H1 (cell line): ENCODE measurements around the gene WDR7. TPM values are rescaled to one million over a fixed set of nuclear protein-coding genes. Genes with fewer than 3 reads are reported as not detected.

Experiments used
- ATF3 ChIP-seq: IDR thresholded peaks from 2 replicates; pipeline ENCODE4 v1.6.1; 2011; ENCODE audit warnings: low read depth, mild to moderate bottlenecking, low read length; ENCODE audit not compliant: insufficient read depth
- CBX5 ChIP-seq: fragments of 300-800, 300-1000 bp; sonication (generic); IDR thresholded peaks from 2 replicates; pipeline ENCODE4 v1.7.1; 2016; ENCODE audit warnings: antibody characterized with exemption, low read length, low read depth
- CTBP2 ChIP-seq: IDR thresholded peaks from 2 replicates; pipeline ENCODE4 v1.7.0; 2011; ENCODE audit warnings: borderline replicate concordance, mild to moderate bottlenecking, moderate library complexity, mixed read lengths, low read length; ENCODE audit not compliant: insufficient read depth, insufficient read length
- SP1 ChIP-seq: IDR thresholded peaks from 2 replicates; pipeline ENCODE4 v1.6.1; 2011; ENCODE audit warnings: low read depth, low read length
- USF2 ChIP-seq: IDR thresholded peaks from 2 replicates; pipeline ENCODE4 v1.6.1; 2011; ENCODE audit warnings: low read length, improper control_type of control experiment
- polyA plus RNA-seq, 7 experiments: library from polyadenylated mRNA; depleted of rRNA in 3 of 7; stranded (reverse) in 5 of 7; unstranded in 2 of 7; fragments of >200 nt in 5 of 7; fragments of 200-250 nt in 2 of 7; gene quantifications; 1 replicate in 5 of 7; 2 replicates in 1 of 7; 4 replicates in 1 of 7; pipeline versions ENCODE4 v1.2.1 to v1.2.3, GENCODE V29; 2011 to 2013; ENCODE audit warnings: missing spikeins in 2 of 7, mixed read lengths in 2 of 7
- total RNA-seq: library from RNA; stranded (reverse); fragmentation: NEBNext Ultra II Directional; extraction: Animal tissue kit (Norgen Biotek cat#: 25700); gene quantifications from 2 replicates; pipeline ENCODE4 v1.2.1, GENCODE V29; 2021

The WDR7 gene
- total and polyA plus RNA-seq, 2 of the 8 experiments (the other 6 are each of a cell fraction or from before 2014, with no cell fraction given): 5.5 to 15.2 TPM

DNA sequence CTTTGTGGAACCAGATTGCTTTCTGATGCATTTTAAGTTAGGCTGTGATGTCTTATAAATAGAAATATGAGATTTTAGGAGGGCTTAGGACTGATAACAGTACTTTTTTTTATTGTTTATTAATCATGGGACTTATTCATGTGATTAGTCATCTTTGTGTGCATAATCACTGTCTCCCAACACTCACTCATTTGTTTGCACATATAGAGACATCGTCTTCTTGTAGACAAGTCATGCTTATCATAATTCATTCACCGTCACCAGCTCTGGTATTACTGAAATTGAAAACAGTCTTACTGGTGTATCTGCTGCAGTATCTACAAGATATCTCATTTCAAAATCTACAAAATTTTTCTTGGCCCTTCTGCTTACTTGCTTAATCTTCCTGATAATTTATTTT is 45.8 kb downstream of the WDR7 start (continued):
- no peak for TF ChIP-seq CBX5
- TF ChIP-seq ATF3: no peak
- no peak for TF ChIP-seq USF2
- TF ChIP-seq CTBP2: no peak
- no peak for TF ChIP-seq SP1
